ENCODE results near the gene PPP1R8. TPM values are rescaled to one million over a fixed set of nuclear protein-coding genes. Genes with fewer than 3 reads are reported as not detected.

The PPP1R8 gene
- total RNA-seq, result 44.5 and 46.0 TPM in 2 replicates

GRCh38 chr1:27830621-27831440, at the start of gene PPP1R8:
TSS of gene PPP1R8 (plus strand) at chr1:27830782. CDS start at chr1:27830836, 54 bp downstream.

GRCh38 chr1:27872059-27872801, 41.6 kb downstream of the PPP1R8 start, which contains the start of gene THEMIS2:
TSS of gene THEMIS2 (plus strand) at chr1:27872544. CDS start at chr1:27872572, 28 bp downstream.

Other genes with a start within 250 kb of the PPP1R8 start
- 4.5 and 6.1 TPM in 2 replicates for gene AHDC1, start 226.6 kb upstream of the PPP1R8 start, total RNA-seq
- 0.46 TPM in 1 of 2 replicates, not detected in the other for gene FGR, start 195.6 kb upstream of the PPP1R8 start, total RNA-seq
- gene IFI6, start 158.6 kb upstream of the PPP1R8 start, total RNA-seq, result 129 and 3,193 TPM in 2 replicates
- 7.5 and 15.2 TPM in 2 replicates for gene FAM76A, start 104.8 kb upstream of the PPP1R8 start, total RNA-seq
- gene STX12, start 57.6 kb upstream of the PPP1R8 start, total RNA-seq, result 101 and 118 TPM in 2 replicates
- gene THEMIS2, start 41.8 kb downstream of the PPP1R8 start, total RNA-seq, result 6.2 and 19.0 TPM in 2 replicates
- gene RPA2, start 83.8 kb downstream of the PPP1R8 start, total RNA-seq, result 30.5 and 55.2 TPM in 2 replicates
- gene SMPDL3B, start 104.2 kb downstream of the PPP1R8 start, total RNA-seq, result 0.15 and 0.32 TPM in 2 replicates
- gene XKR8, start 129.2 kb downstream of the PPP1R8 start, total RNA-seq, result 6.1 and 6.5 TPM in 2 replicates

Measured in epithelial cell of umbilical artery (primary cell).